ENCODE results near the gene PDGFB. TPM values are rescaled to one million over a fixed set of nuclear protein-coding genes. Genes with fewer than 3 reads are reported as not detected.

The PDGFB gene
- total and polyA plus RNA-seq, 8 donors: 2.7 to 12.1 (median 4.4) TPM

DNA sequence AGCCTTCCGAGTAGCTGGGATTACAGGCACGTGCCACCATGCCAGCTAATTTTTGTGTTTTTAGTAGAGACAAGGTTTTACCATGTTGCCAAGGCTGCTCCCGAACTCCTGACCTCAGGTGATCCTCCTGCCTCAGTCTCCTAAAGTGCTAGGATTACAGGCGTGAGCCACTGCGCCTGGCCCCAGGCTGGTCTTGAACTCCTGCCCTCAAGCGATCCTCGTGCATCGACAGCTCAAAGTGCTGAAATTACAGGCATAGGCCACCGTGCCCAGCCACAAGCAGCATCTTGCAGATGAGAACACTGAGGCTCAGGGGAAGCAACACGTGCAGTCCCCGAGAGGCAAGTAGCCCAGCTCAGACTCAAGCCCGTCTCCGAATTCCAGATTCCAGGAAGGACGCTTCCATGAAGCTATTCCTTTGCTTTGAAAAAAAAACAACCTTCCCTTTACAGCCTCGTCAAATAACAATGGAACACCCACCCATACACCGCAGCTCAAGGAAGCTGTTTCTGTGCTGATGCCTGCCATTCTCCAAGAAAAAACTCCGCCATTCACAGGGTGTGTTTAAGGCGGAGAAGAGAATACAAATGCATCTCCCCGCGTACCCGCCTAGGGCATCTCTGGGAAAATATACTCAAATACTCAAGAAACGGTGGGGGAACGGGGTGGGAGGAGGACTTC lies 34.5 kb upstream of the PDGFB start:
- no peak for ATAC-seq

DNA sequence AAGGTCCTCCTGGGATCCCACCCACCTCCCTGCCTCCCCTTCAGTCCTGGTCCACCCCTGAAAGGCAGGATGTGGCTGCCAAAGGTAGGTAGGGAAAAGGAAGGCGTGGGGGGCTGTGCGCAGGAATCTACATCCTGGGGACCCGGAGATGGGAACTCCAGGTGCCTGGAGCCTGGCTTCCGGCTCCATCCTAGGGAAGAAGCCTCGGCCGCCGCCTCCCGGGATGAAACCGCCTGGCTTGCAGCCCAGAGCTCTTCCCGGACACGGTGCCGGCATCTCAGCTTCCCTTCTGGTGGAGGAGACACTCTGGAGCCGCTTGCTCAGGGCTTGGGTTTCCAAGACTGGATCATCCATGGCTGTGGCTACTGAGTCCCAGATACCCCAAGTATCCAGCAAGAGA lies 33.3 kb upstream of the PDGFB start:
- TF ChIP-seq, protein P1, sequence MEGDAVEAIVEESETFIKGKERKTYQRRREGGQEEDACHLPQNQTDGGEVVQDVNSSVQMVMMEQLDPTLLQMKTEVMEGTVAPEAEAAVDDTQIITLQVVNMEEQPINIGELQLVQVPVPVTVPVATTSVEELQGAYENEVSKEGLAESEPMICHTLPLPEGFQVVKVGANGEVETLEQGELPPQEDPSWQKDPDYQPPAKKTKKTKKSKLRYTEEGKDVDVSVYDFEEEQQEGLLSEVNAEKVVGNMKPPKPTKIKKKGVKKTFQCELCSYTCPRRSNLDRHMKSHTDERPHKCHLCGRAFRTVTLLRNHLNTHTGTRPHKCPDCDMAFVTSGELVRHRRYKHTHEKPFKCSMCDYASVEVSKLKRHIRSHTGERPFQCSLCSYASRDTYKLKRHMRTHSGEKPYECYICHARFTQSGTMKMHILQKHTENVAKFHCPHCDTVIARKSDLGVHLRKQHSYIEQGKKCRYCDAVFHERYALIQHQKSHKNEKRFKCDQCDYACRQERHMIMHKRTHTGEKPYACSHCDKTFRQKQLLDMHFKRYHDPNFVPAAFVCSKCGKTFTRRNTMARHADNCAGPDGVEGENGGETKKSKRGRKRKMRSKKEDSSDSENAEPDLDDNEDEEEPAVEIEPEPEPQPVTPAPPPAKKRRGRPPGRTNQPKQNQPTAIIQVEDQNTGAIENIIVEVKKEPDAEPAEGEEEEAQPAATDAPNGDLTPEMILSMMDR (IDR thresholded peaks at IDR 0.05): no peak
- ATAC-seq: no peak
- Histone ChIP-seq H3K27ac (no peak overlapping the region), H3K36me3 (no peaks in the 10 kb centered on the region), H3K27me3 (no peaks in the 10 kb centered on the region), H3K4me1 (peaks cover 0 to 7% (median 0%) of the 10 kb centered on the region in 3 donors), H3K9me3 (no peaks in the 10 kb centered on the region), H3K4me3 (no peak overlapping the region)
- no peak for DNase-seq
- intact Hi-C loops (cut with DNase I): no loop called here
- no peak for FAIRE-seq
- 85% methylated on average over 9 to 13 of the region's 13 CpGs for WGBS, 2 donors

More for the DNA sequence above, 34.5 kb upstream of the PDGFB start:
- 83 to 88% methylated on average over 23 of the region's 23 CpGs for WGBS, 2 donors
- no peaks in the 10 kb centered on the region for H3K9me3 ChIP-seq
- peaks cover 0 to 7% (median 0%) of the 10 kb centered on the region in 3 donors for H3K4me1 ChIP-seq
- H3K27me3 ChIP-seq: no peaks in the 10 kb centered on the region
- intact Hi-C loops (cut with DNase I): no loop called here
- FAIRE-seq: no peak
- TF ChIP-seq, protein P1 (IDR thresholded peaks at IDR 0.05): no peak
- no peak overlapping the region for H3K4me3 ChIP-seq
- H3K27ac ChIP-seq: no peak overlapping the region
- H3K36me3 ChIP-seq: no peaks in the 10 kb centered on the region
- peak in 1 of 6 donors; percentile 19 for DNase-seq

DNA sequence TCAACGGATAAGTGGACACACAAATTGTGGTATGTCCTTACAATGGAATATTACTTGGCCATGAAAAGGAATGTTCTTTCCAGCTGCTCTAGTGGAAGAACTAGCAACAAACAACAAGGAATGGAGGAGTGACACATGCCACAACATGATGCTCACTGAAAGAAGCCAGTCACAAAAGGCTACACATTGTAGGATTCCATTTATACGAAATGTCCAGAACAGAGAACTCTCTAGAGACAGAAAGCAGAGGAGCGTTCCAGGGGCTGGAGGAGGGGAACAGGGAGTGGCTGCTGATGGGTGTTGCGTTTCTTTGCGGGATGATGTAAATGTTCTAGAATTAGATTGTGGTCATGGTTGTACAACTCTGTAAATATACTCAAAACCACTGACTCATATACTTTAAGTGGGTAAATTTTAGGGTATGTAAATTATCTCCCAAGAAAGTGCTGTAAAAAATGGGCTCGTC lies 32.4 kb upstream of the PDGFB start:
- H3K36me3 ChIP-seq: no peaks in the 10 kb centered on the region
- FAIRE-seq (no peak), DNase-seq (no peak), ATAC-seq (no peak)
- WGBS, 2 donors: 92 to 93% methylated on average over 6 of the region's 6 CpGs
- H3K4me1 ChIP-seq: peaks cover 0 to 7% (median 0%) of the 10 kb centered on the region in 3 donors
- intact Hi-C loops (cut with DNase I): no loop called here
- H3K4me3 ChIP-seq: no peak overlapping the region
- TF ChIP-seq, protein P1 (IDR thresholded peaks at IDR 0.05): no peak
- H3K27me3 ChIP-seq: no peaks in the 10 kb centered on the region
- no peaks in the 10 kb centered on the region for H3K9me3 ChIP-seq
- H3K27ac ChIP-seq: no peak overlapping the region

DNA sequence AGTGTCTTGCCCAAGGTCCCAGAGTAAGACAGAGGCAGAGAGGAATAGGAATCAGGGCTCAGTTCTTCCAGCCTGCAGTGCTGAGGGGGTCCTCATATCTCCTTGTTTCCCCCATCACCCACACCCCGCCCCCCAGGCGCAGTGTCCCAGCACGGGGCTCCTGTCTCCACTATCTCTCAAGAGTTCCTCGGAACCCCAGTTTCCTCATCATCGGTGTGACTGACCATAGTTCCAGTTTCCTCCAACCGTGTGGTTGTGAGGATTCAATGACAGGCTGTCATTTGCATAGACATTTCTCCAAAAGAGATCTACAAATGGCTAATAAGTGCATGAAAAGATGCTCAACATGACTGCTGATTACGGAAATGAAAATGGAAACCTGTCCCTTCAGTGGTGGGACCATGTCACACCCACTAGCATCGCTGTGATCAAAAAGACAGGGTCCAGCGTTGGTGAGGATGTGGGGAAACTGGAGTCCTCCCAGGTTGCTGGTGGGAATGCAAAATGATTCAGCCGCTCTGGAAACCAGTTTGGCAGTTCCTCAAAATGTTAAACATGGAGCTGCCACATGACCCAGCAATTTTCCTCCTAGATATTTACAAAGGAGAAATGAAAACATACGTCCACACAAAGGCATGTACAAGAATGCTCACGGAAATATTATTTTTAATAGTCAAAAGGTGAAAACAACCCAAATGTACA lies 31.8 kb upstream of the PDGFB start:
- DNase-seq (no peak), ATAC-seq (no peak), FAIRE-seq (no peak)
- intact Hi-C loops (cut with DNase I): no loop called here
- 94% methylated on average over 12 of the region's 12 CpGs for WGBS, 2 donors
- Histone ChIP-seq H3K4me1 (peaks cover 0 to 7% (median 0%) of the 10 kb centered on the region in 3 donors), H3K4me3 (no peak overlapping the region), H3K27ac (peak overlapping the region in 1 of 4 donors; percentile 46), H3K36me3 (no peaks in the 10 kb centered on the region), H3K9me3 (no peaks in the 10 kb centered on the region), H3K27me3 (no peaks in the 10 kb centered on the region)
- TF ChIP-seq, protein P1 (IDR thresholded peaks at IDR 0.05): no peak
